NCI-H748 (cell line): Measurements from ENCODE around the gene CDH5.
A peak's percentile ranks its signal among the peaks of the same experiment; 100 is the strongest.

Experiments
- DNase-seq: peaks from one replicate; lab custom pipeline; 2025; ENCODE audit not compliant: unreplicated experiment; lab: John Stamatoyannopoulos, UW

CDH5 gene

GRCh38 chr16:66352304-66352703 lies 14.2 kb upstream of the CDH5 start:
- DNase-seq, result no peak

GRCh38 chr16:66353055-66353454 lies 13.4 kb upstream of the CDH5 start:
- no peak for DNase-seq

- DNase-seq, result no peak
Measured at GRCh38 chr16:66354034-66354909, 12.2 kb upstream of the CDH5 start.

GRCh38 chr16:66355526-66355925 lies 11.0 kb upstream of the CDH5 start:
- no peak for DNase-seq

- peak; percentile 65 for DNase-seq
Measured at GRCh38 chr16:66357523-66357928, 9.0 kb upstream of the CDH5 start.

- no peak for DNase-seq
Measured at GRCh38 chr16:66358231-66358630, 8.3 kb upstream of the CDH5 start.

- no peak for DNase-seq
Measured at GRCh38 chr16:66359012-66359411, 7.5 kb upstream of the CDH5 start.

- DNase-seq, result no peak
Measured at GRCh38 chr16:66359811-66360608, 6.5 kb upstream of the CDH5 start.

- DNase-seq, result no peak
Measured at GRCh38 chr16:66360624-66361324, 5.7 kb upstream of the CDH5 start.

GRCh38 chr16:66361604-66362135 lies 4.8 kb upstream of the CDH5 start:
- DNase-seq, result no peak

GRCh38 chr16:66363211-66363777 lies 3.2 kb upstream of the CDH5 start:
- no peak for DNase-seq

GRCh38 chr16:66364117-66364958 lies 2.2 kb upstream of the CDH5 start:
- DNase-seq, result no peak

- no peak for DNase-seq
Measured at GRCh38 chr16:66364959-66365306, 1.6 kb upstream of the CDH5 start.

- DNase-seq, result no peak
Measured at GRCh38 chr16:66365651-66366050, 840 bp upstream of the CDH5 start.

GRCh38 chr16:66367968-66368891 lies 1.7 kb downstream of the CDH5 start:
- DNase-seq, result no peak

GRCh38 chr16:66369055-66369592 lies 2.6 kb downstream of the CDH5 start:
- DNase-seq, result no peak

GRCh38 chr16:66370786-66371684 lies 4.5 kb downstream of the CDH5 start:
- DNase-seq, result no peak
